ENCODE data around the gene TNFRSF8.
"Not testable (repeated sequence)": the region's sequence is repeated elsewhere in the genome, so short reads cannot be mapped to it uniquely, and the experiment has no call there.

Gene TNFRSF8

DNA sequence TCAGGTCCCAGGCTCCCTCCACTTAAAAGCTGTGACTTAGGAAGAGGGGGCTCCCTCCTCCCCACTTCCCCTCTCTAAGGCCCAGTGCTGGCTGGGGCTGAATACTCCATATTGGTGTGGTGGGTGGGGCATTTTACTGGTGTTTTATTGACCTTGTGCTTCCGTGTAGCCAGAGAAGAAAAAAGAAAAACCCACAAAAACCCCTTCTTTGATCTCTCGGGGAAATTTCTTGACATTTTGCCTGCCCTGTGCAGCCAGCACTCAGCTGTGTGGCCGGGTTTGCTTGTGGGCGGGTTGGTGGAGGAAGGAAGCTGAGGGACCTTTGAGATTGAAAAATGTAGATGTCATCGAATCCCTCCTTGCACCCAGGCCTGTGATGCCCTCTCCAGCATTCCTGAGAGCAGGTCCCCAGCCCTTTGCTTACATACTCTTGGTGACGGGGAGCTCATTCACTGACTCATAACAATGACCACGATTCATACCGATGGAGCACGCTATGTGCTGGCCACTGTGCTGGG is 24.8 kb downstream of the TNFRSF8 start:
- no peak for DNase-seq (ENCODE audit: low read depth)

GRCh38 chr1:12088607-12089006 is 25.5 kb downstream of the TNFRSF8 start:
- DNase-seq (ENCODE audit: low read depth): no peak

- DNase-seq (ENCODE audit: low read depth): no peak
Measured at GRCh38 chr1:12090326-12090725, 27.2 kb downstream of the TNFRSF8 start.

- no peak for DNase-seq (ENCODE audit: low read depth)
Measured at GRCh38 chr1:12091191-12091590, 28.1 kb downstream of the TNFRSF8 start.

- DNase-seq (ENCODE audit: low read depth): no peak
Measured at GRCh38 chr1:12094180-12094579, 31.1 kb downstream of the TNFRSF8 start.

- no peak for DNase-seq (ENCODE audit: low read depth)
Measured at GRCh38 chr1:12095452-12096263, 32.6 kb downstream of the TNFRSF8 start.

DNA sequence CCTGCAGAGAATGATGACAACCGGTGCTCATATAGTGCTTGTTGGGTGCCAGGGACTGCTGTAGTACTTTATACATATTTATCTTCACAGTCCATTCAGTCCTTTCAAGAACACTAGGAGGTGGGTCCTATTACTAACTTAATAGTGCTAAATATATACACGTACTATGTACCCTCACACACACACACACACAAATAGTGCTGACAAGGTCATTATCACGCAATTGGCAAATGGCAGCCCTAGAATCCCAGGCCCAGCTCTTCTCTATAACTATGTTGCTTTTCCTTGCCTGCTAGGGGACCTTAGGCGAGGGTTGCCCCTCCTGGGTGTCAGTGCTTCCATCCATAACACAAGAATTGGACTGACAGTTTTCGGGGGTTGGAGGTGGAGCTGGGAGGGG is 33.5 kb downstream of the TNFRSF8 start:
- DNase-seq (ENCODE audit: low read depth): no peak

- no peak for DNase-seq (ENCODE audit: low read depth)
Measured at GRCh38 chr1:12097321-12097720, 34.2 kb downstream of the TNFRSF8 start.

DNA sequence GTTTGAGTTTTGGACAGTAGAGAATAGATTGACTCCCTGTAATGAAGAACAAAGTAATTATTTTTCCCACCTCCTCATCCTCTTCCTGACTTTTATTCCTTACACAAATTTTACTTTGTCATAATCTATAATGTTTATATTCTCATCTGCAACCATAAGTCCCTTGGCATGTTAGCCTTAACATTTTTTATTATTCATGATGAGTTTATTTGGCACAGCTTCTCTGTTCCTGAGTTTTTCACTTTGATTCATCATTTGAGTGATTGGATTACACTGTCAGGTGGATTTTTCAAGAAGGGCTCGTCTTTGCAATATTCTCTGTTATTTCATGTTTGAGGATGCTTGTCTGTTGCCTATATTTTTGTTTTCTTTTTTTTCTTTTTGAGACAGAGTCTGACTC is 35.7 kb downstream of the TNFRSF8 start:
- DNase-seq (ENCODE audit: low read depth): no peak

DNA sequence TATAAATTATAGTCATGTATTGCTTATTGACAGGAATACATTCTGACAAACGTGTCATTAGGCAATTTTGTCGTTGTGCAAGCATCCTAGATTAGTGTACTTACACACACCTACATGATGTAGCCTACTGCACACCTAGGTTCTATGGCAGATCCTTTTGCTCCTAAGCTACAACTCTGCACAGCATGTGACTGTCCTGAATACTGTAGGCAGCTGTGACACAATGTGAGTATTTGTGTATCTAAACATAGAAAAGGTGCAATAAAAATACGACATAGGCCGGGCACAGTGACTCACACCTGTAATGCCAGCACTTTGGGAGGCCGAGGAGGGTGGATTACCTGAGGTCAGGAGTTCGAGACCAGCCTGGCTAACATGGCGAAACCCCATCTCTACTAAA is 36.5 kb downstream of the TNFRSF8 start:
- no peak for DNase-seq (ENCODE audit: low read depth)

DNA sequence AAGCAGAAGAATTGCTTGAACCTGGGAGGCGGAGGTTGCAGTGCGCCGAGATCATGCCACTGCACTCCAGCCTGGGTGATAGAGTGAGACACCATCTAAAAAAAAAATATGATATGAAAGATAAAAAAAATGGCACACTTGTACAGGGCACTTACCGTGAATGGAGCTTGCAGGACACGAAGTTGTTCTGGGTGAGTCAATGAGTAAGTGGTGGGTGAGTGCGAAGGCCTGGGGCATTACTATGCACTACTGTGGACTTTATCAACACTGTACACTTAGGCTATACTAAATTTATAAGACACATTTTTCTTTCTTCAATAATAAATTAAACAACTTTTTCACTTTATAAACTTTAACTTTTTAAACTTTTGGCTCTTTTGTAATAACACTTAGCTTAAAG is 37.0 kb downstream of the TNFRSF8 start:
- DNase-seq (ENCODE audit: low read depth): no peak

DNA sequence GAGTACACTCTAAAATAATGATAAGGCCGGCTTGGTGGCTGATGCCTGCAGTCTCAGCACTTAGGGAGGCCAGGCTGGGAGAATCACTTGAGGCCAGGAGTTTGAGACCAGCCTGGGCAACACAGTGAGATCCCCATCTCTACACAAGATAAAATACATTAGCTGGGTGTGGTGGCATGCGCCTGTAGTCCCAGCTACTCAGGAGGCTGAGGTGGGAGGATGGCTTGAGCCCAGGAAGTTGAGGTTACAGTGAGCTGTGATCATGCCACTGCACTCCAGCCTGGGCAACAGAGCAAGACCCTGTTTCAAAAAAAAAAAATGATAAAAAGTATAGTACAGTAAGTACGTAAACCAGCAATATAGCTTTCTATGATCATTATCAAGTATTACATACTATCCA is 38.0 kb downstream of the TNFRSF8 start:
- not testable (repeated sequence) for DNase-seq (ENCODE audit: low read depth)

DNA sequence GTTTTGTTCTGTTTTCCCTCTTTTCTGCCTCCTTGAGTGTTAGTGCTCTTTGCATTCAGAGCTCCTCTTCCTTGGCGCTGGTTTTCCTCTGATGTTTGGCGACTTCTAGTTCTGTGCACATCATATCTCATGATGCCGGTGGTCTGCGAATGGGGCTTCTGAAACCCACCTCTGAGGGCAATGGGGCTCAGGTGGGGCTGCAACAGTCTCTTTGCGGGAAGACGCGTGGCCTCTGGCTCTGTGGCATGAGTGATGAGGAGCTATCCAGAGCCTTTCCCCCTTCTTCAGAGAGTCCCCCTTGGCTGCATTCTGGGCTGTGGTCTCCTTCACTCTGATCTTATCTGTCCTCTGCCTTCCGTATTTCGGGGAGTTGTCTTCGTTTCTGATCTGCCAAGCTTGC is 39.0 kb downstream of the TNFRSF8 start:
- DNase-seq (ENCODE audit: low read depth): no peak

- no peak for DNase-seq (ENCODE audit: low read depth)
Measured at GRCh38 chr1:12104417-12104816, 41.3 kb downstream of the TNFRSF8 start.

DNA sequence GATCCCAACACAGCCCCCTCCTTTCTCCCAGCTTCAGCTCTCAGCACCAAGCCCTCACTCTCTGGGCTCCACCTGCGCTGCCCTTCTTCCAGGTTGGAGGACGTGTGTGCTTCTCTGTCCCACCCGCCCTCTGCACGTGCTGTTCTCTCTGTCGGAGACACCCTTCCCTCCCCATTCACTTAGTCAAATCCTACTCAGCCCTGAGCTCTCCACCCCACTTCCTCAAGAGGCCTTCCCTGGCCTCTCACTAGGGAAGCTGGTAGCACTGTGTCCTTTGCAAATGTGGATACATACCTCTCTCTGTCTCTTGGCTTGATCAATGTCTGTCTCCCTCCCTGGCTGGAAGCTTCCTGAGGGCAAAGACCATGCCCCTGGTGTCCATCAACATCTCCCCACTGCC is 43.0 kb downstream of the TNFRSF8 start:
- DNase-seq (ENCODE audit: low read depth): no peak

DNA sequence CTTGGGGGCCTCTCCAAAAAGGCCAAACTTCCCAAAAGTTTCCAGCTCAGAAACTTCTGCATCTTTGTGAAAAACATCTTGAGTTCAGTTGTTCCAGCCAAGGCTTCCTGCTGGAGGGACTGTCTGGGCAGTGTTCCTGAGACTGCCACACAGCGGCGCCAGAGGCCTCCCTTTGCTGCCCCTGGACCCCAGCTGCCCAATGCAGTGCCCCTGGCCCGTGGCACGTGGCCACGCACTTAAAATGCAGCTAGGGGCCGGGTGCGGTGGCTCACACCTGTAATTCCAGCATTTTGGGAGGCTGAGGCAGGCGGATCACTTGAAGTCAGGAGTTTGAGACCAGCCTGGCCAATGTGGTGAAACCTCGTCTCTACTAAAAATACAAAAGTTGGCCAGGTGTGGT is 43.8 kb downstream of the TNFRSF8 start:
- DNase-seq (ENCODE audit: low read depth): not testable (repeated sequence)

GRCh38 chr1:12107718-12108117 is 44.6 kb downstream of the TNFRSF8 start:
- no peak for DNase-seq (ENCODE audit: low read depth)

DNA sequence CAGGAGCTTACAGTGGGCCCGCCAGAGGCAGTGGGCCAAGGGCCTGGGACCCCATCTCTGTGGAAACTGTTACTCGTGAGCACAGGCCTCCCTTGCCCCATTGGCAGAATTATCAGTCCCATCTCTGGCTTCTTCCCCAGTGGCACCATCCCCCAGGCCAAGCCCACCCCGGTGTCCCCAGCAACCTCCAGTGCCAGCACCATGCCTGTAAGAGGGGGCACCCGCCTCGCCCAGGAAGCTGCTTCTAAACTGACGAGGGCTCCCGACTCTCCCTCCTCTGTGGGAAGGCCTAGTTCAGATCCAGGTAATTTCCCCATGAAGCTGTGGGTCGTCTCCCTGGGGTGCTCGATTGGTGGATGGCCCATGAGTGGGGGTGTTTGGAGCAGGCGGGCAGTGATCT is 46.8 kb downstream of the TNFRSF8 start:
- DNase-seq (ENCODE audit: low read depth): no peak

- no peak for DNase-seq (ENCODE audit: low read depth)
Measured at GRCh38 chr1:12111741-12112140, 48.6 kb downstream of the TNFRSF8 start.

DNA sequence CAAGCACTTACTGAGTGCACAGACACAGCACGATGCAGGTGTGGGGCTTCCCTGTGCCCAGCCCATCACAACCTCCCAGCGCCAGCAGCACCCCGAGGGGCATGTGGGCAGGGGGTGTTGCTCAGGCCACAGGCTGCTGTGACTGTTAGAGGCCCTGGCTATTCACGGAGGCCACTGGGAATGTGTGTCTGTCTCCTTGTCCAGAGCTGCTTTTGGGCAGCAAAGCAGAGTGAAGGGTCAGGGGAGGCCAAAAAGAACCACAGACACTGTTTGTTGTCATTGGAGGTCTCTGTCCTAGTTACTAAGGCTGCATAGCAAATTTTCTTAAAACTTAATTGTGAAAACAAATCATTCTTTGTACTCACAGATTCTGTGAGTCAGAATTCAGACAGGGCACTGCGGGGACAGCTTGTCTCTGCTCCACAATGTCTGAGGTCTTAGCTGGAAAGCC is 49.6 kb downstream of the TNFRSF8 start:
- DNase-seq (ENCODE audit: low read depth): no peak

DNA sequence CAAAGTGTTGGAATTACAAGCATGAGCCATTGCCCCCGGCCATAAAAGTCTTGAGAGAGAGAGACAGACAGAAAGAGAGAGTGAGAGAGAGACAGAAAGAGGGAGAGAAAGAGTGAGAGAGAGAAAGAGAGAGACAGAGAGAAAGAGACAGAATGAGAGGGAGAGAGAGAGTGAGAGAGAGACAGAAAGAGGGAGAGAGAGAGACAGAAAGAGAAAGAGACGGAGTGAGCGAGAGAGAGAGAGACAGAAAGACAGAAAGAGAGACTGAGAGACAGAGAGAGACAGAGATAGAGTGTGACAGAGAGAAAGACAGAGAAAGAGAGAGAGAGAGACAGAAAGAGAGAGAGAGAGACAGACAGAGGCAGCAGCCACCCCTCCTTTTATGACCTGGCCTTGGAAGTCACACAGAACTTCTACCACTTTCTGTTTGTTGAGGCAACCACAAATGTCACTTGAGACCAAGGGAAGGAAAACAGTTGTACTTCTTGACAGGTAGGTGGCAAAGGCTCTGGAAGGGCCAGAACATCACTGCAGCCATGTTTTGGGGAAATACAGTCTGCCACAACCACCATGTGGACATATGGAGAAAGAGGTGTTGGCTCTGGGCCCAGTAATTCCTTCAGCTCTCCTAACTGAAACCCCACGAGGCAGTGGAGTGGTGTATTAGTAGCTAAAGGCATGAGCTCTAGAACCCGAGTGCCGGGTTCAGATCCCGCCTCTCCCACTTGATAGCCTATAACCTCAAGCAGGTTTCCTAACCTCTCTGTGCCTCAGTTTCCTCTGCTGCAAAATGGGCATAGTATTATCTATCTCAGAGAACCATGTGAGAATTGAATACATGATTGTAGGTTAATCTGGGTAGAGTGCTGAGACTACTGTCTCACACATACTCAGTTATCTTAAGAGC is 50.6 kb downstream of the TNFRSF8 start:
- no peak for DNase-seq (ENCODE audit: low read depth)

GRCh38 chr1:12114340-12114683 is 51.2 kb downstream of the TNFRSF8 start:
- DNase-seq (ENCODE audit: low read depth): no peak

DNA sequence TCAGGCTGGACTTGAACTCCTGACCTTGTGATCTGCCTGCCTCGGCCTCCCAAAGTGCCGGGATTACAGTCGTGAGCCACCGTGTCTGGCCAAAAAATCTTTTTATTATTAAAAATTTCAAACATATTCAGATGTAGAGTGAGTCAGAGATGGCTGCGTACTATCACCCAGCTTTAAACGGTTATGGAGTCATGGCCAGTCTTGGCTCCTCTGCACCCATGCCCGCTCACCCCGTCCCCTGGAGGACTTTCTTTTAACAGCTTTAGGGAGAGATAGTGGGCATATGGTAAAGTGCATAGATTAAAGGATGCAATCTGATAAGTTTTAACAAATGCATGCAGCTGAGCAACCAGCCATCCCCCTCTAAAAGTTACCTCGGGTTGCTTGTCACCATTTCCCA is 51.8 kb downstream of the TNFRSF8 start:
- DNase-seq (ENCODE audit: low read depth): no peak

Measured in activated T-helper 9 cell treated with anti-CD3 and anti-CD28 coated beads, Interleukin-2, amount 50 U/mL, for 16 hours (primary cell).